Heart left ventricle (tissue), 13 donors: ENCODE results near the gene IGF1R.

ENCODE experiments used
- POLR2A ChIP-seq, 2 donors: fragments of 450-650 bp; IDR thresholded peaks; one replicate each; pipeline ENCODE4 v1.6.1; 2017; ENCODE audit warnings: antibody characterized with exemption in 2 of 2, mild to moderate bottlenecking in 2 of 2, moderate library complexity in 2 of 2
- TF ChIP-seq, protein P1 (sequence below), 12 donors: fragments of 200-600 bp; sonication (generic) in 4 of 12; IDR thresholded peaks; one replicate each; pipeline versions ENCODE4 v1.5.0 to v1.8.0; 2018 to 2022; ENCODE audit warnings: antibody characterized with exemption in 12 of 12, mild to moderate bottlenecking in 5 of 12
- donor health status: ischemic (EF 13 %, LVEDD 7.1; RV severe dilation, severe dysfunction).
- donor health status: DM: no; HTN: yes; CAD: no.
- donor health status: DM: no; HTN: no; CAD: no.
- donor health status: ischemic (EF 25% LVEDD 6.9; RV normal size, moderate dysfunction).
- donor health status: ischemic (EF 25% LVEDD 5.7; RV mildly dilated, moderate dysfunction).
- donor health status: ischemic (EF 35%, LVEDD 5.7; RV mildly dilated, moderate dysfunction).
- donor health status: nonischemic (EF 11% LVEDD 7.7; RV severe dilation, severe dysfunction).
- donor health status: DM: yes; HTN: yes; CAD: no.
- donor health status: PGD.
- donor health status: ischemic (EF 29% LVEDD 5.4; RV normal size, mild dysfunction).
- donor health status: nonischemic (EF 23%, LVEDD 6.1; RV moderate dilation, normal function).

DNA sequence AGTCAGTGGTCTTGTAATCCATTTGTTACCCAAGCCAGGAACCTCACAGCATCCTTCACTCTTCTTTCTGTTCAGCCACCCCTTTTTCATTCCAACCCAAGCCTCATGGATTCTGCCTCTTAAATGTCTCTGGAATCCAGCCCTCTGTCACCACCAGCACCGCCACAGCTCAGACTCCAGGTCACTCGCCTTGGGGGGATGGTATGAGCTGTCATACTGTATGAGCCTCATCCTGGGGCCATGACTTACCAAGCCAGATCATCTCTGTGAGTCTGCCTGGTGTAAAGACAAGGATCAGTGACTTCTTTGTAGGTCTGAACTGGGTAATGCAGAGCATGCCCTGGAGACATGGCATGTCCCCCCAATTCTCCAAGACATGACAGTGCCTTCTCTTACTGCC, 279.7 kb downstream of the IGF1R start:
- TF ChIP-seq, protein P1, sequence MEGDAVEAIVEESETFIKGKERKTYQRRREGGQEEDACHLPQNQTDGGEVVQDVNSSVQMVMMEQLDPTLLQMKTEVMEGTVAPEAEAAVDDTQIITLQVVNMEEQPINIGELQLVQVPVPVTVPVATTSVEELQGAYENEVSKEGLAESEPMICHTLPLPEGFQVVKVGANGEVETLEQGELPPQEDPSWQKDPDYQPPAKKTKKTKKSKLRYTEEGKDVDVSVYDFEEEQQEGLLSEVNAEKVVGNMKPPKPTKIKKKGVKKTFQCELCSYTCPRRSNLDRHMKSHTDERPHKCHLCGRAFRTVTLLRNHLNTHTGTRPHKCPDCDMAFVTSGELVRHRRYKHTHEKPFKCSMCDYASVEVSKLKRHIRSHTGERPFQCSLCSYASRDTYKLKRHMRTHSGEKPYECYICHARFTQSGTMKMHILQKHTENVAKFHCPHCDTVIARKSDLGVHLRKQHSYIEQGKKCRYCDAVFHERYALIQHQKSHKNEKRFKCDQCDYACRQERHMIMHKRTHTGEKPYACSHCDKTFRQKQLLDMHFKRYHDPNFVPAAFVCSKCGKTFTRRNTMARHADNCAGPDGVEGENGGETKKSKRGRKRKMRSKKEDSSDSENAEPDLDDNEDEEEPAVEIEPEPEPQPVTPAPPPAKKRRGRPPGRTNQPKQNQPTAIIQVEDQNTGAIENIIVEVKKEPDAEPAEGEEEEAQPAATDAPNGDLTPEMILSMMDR (IDR thresholded peaks at IDR 0.05): no peak
- no peak for TF ChIP-seq POLR2A (IDR thresholded peaks at IDR 0.05)
